ENCODE data around the gene ZNRF3.

DNA sequence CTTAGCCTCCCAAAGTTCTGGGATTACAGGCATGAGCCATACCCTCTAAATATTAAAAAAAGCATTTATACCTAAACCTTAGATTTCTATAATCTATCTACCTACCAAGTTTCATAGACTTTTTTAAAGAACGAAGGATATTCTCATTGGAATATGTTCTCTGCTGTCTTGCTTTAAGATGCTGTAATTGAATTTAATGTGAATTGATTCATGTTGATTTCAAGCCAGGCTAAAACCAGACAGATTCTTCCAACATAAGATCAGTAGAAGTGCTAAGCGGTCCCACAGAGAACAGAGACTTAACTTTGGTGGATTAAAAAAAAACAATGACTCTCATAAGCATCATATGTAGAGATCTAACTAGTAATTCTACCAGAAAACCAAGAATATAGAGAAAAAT lies 203.6 kb downstream of the ZNRF3 start:
- TF ChIP-seq EZH2phosphoT487 (IDR thresholded peaks at IDR 0.05) = no peak
- TF ChIP-seq, protein P1, sequence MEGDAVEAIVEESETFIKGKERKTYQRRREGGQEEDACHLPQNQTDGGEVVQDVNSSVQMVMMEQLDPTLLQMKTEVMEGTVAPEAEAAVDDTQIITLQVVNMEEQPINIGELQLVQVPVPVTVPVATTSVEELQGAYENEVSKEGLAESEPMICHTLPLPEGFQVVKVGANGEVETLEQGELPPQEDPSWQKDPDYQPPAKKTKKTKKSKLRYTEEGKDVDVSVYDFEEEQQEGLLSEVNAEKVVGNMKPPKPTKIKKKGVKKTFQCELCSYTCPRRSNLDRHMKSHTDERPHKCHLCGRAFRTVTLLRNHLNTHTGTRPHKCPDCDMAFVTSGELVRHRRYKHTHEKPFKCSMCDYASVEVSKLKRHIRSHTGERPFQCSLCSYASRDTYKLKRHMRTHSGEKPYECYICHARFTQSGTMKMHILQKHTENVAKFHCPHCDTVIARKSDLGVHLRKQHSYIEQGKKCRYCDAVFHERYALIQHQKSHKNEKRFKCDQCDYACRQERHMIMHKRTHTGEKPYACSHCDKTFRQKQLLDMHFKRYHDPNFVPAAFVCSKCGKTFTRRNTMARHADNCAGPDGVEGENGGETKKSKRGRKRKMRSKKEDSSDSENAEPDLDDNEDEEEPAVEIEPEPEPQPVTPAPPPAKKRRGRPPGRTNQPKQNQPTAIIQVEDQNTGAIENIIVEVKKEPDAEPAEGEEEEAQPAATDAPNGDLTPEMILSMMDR (IDR thresholded peaks at IDR 0.05) = no peak
